Parietal lobe (tissue), 2 donors: Measurements from ENCODE around the gene ZNF836. TPM values are rescaled to one million over a fixed set of nuclear protein-coding genes. Genes with fewer than 3 reads are reported as not detected.

Experiments
- small RNA-seq: library from RNA; depleted of rRNA; stranded (forward); fragments of <200 nt; gene quantifications from one replicate; pipeline ENCODE3, GENCODE V24; 2014; ENCODE audit warnings: low replicate concordance
- total RNA-seq: library from RNA; depleted of rRNA; stranded (reverse); fragments of >200 nt; gene quantifications from one replicate; pipeline ENCODE4 v1.2.3, GENCODE V29; 2014

The ZNF836 gene
- total RNA-seq: 48.2 TPM

DNA sequence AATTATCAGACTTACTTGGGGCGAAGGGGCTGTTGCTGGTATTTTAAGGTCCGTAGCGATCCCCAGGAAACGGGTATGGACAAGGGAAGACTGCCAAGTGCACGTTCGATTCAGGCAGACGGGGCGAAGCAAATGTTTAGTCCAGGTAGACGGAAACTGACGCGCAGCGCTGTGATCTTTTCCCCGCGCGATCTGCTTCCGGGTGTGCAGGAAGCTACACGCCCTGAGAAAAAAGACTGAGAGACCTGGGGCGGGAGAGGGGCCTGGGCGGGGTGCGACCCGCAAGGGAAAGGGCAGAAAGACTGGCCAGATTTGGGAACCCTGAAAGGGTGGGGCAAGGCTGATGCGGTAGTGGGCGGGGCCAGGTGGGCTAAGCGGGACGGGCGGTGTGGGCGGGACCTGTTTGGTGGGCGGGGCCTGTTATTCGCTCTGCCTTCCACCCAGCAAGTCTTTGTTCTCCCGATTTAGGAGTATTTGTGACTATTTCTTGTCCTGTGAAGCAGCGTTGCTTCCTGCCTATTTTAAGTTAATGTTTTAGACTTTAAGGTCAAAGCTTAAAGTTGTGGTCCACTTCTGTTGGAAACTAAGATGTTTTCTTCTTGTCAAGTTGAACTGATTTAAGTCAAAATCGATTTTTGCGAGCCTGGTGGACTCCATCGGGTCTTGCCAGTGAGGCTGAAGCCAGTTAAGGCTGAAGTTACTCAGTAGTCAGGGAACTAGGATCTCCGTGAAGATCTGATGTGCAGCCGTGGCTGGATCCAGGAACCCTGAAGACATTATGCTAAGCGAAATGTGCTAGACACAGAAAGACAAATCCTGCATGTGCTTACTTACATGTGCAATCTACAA is at the start of gene ZNF836:
Gene ZNF836, minus strand, starts transcription at position 301 of the 849 bp plus-strand sequence. CDS start 3,549 bp downstream, outside the sequence.

DNA sequence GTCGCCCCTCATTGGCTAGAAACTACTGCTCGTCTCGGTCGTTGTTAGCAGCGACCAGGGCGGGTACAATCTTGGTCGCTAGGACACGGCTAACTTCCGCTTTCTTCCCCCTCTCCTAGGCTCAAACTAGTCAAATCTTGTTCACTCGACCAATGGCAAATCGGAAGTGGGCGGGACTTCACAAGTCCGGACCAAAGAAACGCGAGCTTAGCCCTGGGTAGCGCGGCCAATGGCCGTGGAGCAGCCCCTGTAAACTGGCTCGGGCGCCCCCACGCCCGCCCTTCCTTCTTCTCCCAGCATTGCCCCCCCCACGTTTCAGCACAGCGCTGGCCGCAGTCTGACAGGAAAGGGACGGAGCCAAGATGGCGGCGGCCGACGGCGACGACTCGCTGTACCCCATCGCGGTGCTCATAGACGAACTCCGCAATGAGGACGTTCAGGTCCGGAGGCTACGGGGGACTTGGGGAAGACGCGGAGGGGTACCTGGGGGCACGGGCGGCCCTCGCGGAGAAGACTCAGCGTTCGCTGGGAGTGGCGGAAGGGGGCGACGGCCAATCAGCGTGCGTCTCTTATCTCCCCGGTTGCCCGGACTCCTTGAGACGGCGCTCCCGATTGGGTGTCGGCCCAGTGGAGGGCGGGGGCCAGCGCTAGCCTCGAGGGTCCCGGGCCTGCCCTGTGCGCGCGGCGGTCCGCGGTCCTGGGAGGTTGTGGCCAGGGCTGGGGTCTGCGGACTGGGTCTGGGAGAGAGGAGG is 18.5 kb upstream of the ZNF836 start, which contains the start of gene PPP2R1A:
Gene PPP2R1A, plus strand, starts transcription at position 318 of the 752 bp plus-strand sequence. Its CDS starts 45 bp downstream, at position 363.

GRCh38 chr19:52139252-52140031 is 32.0 kb downstream of the ZNF836 start, which contains the start of gene ZNF616:
TSS of gene ZNF616 (minus strand) at chr19:52139938. CDS start at chr19:52130512, 9,426 bp downstream.

Small RNA genes lying within 50 kb of the gene (small RNA-seq; reads per million reads assigned to genes)
- not detected for gene RPL37P23

Other genes starting within 250 kb of the ZNF836 start
- 18.5 TPM for gene ZNF613, start 244.1 kb downstream of the ZNF836 start, total RNA-seq
- 21.9 TPM for gene ZNF350, start 184.8 kb downstream of the ZNF836 start, total RNA-seq
- 31.3 TPM for gene ZNF615, start 163.4 kb downstream of the ZNF836 start, total RNA-seq
- gene ZNF614, start 143.2 kb downstream of the ZNF836 start, total RNA-seq: 29.1 TPM
- gene ZNF432, start 122.8 kb downstream of the ZNF836 start, total RNA-seq: 33.8 TPM
- 68.9 TPM for gene ZNF841, start 75.9 kb downstream of the ZNF836 start, total RNA-seq
- gene ZNF616, start 31.7 kb downstream of the ZNF836 start, total RNA-seq: 35.1 TPM
- 286 TPM for gene PPP2R1A, start 18.4 kb upstream of the ZNF836 start, total RNA-seq
- 19.1 TPM for gene ZNF766, start 98.0 kb upstream of the ZNF836 start, total RNA-seq
- 14.7 TPM for gene ZNF480, start 125.5 kb upstream of the ZNF836 start, total RNA-seq
- gene ZNF610, start 164.6 kb upstream of the ZNF836 start, total RNA-seq: 24.4 TPM
- gene ZNF880, start 198.3 kb upstream of the ZNF836 start, total RNA-seq: 122 TPM
- gene ZNF528, start 226.2 kb upstream of the ZNF836 start, total RNA-seq: 138 TPM